Stomach (tissue), 4 donors: ENCODE measurements around the gene UNC119B.

ENCODE experiments used
- CTCF ChIP-seq, 7 experiments: fragments of 450-650 bp in 4 of 7; fragments of 200-600 bp in 3 of 7; sonication (generic) in 3 of 7; IDR thresholded peaks; one replicate each; pipeline ENCODE4 v1.5.1; 2016 to 2019; ENCODE audit warnings: antibody characterized with exemption in 7 of 7, control low read depth in 2 of 7, mild to moderate bottlenecking in 1 of 7
- POLR2AphosphoS5 ChIP-seq, 3 donors: sonication (generic); formaldehyde crosslinking; IDR thresholded peaks; one replicate each; pipeline ENCODE4 v1.6.1; 2016; ENCODE audit warnings: antibody characterized with exemption in 3 of 3

- TF ChIP-seq CTCF (IDR thresholded peaks at IDR 0.05) (no peak), POLR2AphosphoS5 (IDR thresholded peaks at IDR 0.05) (no peak)
Observed at GRCh38 chr12:120724720-120725119, 14.5 kb downstream of the UNC119B start.
